WI38 (cell line): ENCODE measurements around the gene KCNC4.

Source experiments
- H3K4me3 ChIP-seq: 2 replicates; pipeline ENCODE4 v1.5.1; 2011; ENCODE audit warnings: low read depth, mild to moderate bottlenecking, control low read depth, low read length
- TF ChIP-seq, protein P1 (sequence below): IDR thresholded peaks from 2 replicates; pipeline ENCODE4 v1.5.1; 2012; ENCODE audit warnings: low read depth, mild to moderate bottlenecking, control low read depth, low read length

Gene KCNC4

DNA sequence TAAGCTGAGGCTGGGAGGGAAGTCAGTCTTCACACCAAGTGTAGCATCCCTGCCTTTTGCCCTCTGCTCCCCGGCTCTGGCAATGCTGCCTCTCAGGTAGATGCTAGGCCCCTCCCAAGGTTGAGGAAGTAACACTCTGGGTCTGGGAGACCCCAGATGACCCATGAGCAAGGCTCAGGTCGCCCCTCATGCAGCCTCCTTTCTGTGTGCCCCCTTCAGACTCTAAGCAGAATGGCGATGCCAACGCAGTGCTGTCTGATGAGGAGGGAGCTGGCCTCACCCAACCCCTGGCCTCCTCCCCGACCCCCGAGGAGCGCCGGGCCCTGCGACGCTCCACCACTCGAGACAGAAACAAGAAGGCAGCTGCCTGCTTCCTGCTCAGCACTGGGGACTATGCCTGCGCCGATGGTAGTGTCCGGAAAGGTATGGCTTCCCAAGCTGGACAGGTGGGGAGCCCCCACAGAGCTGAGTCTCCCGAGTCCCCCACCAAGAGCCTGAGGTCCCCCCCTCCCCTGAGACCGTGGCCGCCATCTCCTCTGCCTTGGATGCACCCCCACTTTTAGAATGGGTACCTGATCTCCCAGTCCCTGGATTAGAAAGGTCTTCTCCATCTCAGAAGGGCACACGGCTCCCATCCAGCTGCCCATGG, 15.8 kb downstream of the KCNC4 start:
- TF ChIP-seq, protein P1, sequence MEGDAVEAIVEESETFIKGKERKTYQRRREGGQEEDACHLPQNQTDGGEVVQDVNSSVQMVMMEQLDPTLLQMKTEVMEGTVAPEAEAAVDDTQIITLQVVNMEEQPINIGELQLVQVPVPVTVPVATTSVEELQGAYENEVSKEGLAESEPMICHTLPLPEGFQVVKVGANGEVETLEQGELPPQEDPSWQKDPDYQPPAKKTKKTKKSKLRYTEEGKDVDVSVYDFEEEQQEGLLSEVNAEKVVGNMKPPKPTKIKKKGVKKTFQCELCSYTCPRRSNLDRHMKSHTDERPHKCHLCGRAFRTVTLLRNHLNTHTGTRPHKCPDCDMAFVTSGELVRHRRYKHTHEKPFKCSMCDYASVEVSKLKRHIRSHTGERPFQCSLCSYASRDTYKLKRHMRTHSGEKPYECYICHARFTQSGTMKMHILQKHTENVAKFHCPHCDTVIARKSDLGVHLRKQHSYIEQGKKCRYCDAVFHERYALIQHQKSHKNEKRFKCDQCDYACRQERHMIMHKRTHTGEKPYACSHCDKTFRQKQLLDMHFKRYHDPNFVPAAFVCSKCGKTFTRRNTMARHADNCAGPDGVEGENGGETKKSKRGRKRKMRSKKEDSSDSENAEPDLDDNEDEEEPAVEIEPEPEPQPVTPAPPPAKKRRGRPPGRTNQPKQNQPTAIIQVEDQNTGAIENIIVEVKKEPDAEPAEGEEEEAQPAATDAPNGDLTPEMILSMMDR, result no peak
- no peak overlapping the region for H3K4me3 ChIP-seq

DNA sequence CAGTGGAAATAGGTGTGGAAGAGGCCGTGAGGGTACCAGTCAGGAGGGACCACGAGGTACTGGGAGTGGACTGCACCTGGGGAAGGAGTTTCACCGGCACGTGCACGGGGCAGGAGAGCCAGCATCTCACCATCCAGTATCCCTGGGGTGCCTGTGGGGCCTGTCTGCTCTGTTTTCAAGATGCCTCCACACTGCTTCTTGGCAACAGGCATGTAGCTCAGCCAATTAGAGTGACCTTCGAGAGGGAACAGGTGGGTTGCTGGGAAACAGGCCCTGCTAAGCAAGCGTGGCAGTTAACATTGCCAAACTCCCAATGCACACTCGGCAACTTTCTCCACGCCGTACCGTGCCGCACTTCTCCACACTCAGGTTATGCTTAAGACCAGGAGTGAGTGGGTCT, 17.7 kb downstream of the KCNC4 start:
- TF ChIP-seq, protein P1, result no peak
- no peak overlapping the region for H3K4me3 ChIP-seq

DNA sequence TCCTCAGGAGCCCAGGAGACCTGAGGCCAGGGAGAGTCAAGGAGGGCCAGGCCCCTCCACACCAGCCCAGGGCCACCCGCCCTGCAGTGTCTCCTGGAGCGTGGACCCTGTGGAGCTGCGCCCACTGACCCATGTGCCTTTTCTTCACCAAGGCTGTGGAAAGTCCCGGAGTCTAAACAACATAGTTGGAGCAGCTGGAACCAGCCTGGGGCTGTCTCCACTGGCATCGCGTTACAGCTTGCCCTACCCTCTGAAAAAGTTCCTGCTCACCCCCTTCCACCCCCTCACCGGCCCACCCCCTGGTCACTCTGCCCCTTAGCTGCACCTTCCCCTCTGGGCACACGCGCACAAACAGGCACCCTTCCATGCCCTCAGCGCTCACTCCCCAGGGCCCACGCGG, 18.3 kb downstream of the KCNC4 start:
- H3K4me3 ChIP-seq, result no peak overlapping the region
- TF ChIP-seq, protein P1, result no peak

DNA sequence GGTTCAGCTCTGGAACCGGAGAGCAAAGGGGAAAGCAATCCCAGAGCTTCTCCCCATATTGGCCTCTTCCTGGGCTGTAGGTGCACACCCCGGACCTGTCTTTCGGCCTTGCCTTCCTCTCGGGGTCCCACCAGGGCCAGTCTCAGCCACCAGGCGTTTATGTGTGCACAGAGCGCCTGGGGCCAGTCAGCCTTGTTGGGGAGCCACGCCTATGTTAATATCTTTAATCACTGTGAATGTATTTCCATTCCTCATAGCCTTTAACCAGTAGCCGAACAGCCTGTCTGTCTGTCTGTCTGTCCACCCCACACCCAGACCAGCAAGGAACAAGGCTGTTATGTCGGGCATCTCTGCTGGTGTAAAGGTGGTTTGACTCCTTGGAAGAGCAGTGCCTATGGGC, 18.8 kb downstream of the KCNC4 start:
- TF ChIP-seq, protein P1, result no peak
- no peak overlapping the region for H3K4me3 ChIP-seq

DNA sequence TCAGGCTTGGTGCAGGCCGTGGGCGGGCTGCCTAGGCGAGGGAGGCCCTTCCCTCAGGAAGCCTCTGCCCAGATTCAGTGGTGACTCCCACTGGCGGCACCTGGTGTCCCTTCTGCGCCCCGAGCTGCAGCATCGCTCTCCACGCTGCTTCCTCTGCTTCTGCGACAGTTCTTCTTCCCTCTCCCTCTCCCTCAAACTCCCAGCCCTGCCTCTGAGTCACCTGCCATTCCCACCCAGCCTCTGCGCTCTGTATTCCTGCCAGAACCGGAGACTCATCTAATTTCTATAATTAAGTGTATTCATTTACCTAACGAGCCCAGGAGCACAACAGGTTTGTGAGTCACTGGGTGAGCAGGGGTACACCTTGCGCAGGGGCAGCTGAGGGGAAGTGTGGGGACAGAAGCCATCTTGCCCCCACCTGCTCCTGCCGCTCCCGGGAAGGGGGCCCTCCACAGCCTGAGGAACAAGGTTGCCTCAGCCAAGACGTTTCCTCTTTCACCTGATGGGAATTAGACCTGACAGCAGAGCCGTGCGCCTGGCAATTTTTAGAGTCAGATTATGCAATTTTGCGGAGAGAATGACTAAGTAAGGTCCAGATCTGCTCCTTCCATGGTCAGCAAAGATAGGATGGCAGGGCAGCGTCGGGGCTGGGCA, 19.4 kb downstream of the KCNC4 start:
- TF ChIP-seq, protein P1, result no peak
- no peak overlapping the region for H3K4me3 ChIP-seq

DNA sequence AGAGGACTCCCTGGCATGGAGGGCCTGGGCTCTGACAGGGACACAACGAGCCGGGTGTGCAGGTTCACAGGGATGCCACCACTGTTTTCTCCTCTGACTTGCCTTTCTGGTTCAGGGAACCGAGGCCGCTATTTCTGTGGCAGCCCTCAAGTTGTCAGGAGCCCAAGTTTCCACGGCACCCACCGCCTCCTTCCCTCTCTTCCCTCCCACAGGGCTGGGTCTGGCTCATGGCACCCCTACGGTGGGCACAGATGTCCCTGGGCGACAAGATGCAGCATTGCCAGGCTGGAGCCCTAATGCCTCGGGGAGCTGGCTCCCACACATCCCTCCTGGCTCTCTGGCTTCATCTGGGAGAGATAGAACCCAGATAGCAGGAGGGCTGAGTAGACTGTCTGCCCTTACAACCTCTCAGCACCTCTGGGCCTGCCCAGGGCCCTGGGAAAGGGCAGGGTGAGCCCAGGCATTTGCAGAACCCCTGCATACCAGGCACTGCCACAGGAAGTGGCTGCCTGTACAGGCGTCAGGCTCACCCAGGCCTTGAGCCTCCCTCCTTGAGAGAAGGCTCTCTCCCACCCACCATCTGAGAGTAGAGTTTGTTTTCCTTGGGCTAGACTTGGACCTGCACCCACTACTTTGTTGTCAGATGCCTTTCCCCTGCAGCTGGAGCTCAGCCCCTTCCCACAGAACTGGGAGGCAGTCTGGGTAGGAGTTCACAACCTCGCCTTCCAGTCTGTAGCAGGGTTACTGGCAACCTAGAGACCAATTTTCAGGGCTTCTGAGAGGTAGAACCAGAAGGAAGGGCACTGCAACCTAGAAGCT, 20.5 kb downstream of the KCNC4 start:
- H3K4me3 ChIP-seq, result no peak overlapping the region
- TF ChIP-seq, protein P1, result no peak

DNA sequence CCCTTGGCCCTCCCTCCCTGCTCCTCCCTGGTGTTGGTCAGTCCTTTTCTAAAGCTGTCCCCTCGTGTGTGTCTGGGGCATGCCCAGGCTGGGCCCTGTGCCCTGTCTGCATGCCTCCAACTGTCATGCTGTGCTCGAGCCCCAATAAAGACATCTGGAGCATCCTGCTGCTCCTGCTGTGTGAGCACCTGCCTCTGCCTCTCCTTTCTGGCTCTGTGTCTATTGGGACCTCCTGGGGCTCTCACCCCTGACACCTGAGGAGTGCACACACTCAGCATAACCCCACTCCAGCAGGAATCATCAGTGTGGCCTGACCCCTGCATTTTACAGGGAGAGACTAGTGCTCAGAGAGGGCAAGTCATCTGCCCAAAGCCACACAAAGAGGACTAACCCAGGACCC, 23.7 kb downstream of the KCNC4 start:
- no peak overlapping the region for H3K4me3 ChIP-seq
- TF ChIP-seq, protein P1, result no peak
